GM12872 (cell line): ENCODE data around the gene PRPF31.

ENCODE experiments used
- CTCF ChIP-seq: IDR thresholded peaks from 3 replicates; pipeline ENCODE4 v1.5.1; 2011; ENCODE audit warnings: low read depth, mild to moderate bottlenecking, low read length, moderate library complexity; ENCODE audit not compliant: insufficient read depth

Gene PRPF31

GRCh38 chr19:54094426-54095000 is 21.0 kb upstream of the PRPF31 start:
- TF ChIP-seq CTCF: no peak

- no peak for TF ChIP-seq CTCF
Observed at GRCh38 chr19:54095136-54095858, 20.3 kb upstream of the PRPF31 start.

GRCh38 chr19:54096617-54097106 is 18.9 kb upstream of the PRPF31 start:
- no peak for TF ChIP-seq CTCF

- no peak for TF ChIP-seq CTCF
Observed at GRCh38 chr19:54099190-54099902, 16.2 kb upstream of the PRPF31 start.

- no peak for TF ChIP-seq CTCF
Observed at GRCh38 chr19:54100561-54100960, 15.0 kb upstream of the PRPF31 start, which contains the start of gene OSCAR. Gene OSCAR, minus strand, starts transcription at chr19:54100803. Its CDS starts 11 bp downstream, at chr19:54100792.

- TF ChIP-seq CTCF: no peak
Observed at GRCh38 chr19:54102421-54103169, 13.0 kb upstream of the PRPF31 start, which contains the start of gene NDUFA3. Gene NDUFA3, plus strand, starts transcription at chr19:54102855. Its CDS starts 24 bp downstream, at chr19:54102879.
